Activated CD8-positive, alpha-beta memory T cell treated with anti-CD3 and anti-CD28 coated beads for 36 hours (primary cell): Measurements from ENCODE around the gene PGK1. TPM values are rescaled to one million over a fixed set of nuclear protein-coding genes. Genes with fewer than 3 reads are reported as not detected.
"Not testable (repeated sequence)": the region's sequence is repeated elsewhere in the genome, so short reads cannot be mapped to it uniquely, and the experiment has no call there.

Experiments
- CTCF ChIA-PET: fragments of 350-600 bp; sonication (Branson Sonifier 250); formaldehyde crosslinking; loops from one replicate; lab custom pipeline; 2021; ENCODE audit warnings: antibody characterized with exemption; lab: Charles Lee
- POLR2A ChIA-PET: fragments of 350-600 bp; sonication (Branson Sonifier 250); formaldehyde crosslinking; loops from one replicate; lab custom pipeline; 2021; ENCODE audit warnings: antibody characterized with exemption; lab: Charles Lee
- total RNA-seq, 2 experiments: library from RNA; stranded (reverse); gene quantifications; one replicate each; pipeline ENCODE4 v1.2.3, GENCODE V29; 2021

The PGK1 gene
- total RNA-seq, 2 experiments from 2014 or later: 1,080 to 1,092 TPM

GRCh38 chrX:78157373-78157772 is 53.3 kb downstream of the PGK1 start:
- POLR2A ChIA-PET: not testable (repeated sequence)

GRCh38 chrX:78157846-78158245 is 53.8 kb downstream of the PGK1 start:
- CTCF ChIA-PET, POLR2A ChIA-PET: not testable (repeated sequence)

More at GRCh38 chrX:78157373-78157772, 53.3 kb downstream of the PGK1 start:
- CTCF ChIA-PET: not testable (repeated sequence)

GRCh38 chrX:78160711-78161110 is 56.7 kb downstream of the PGK1 start:
- CTCF ChIA-PET, POLR2A ChIA-PET: not testable (repeated sequence)

- CTCF ChIA-PET, POLR2A ChIA-PET: not testable (repeated sequence)
Measured at GRCh38 chrX:78163175-78163574, 59.1 kb downstream of the PGK1 start.

- ChIA-PET CTCF (no interaction called here), POLR2A (no interaction called here)
Measured at GRCh38 chrX:78165425-78165824, 61.4 kb downstream of the PGK1 start.

GRCh38 chrX:78168065-78168464 is 64.0 kb downstream of the PGK1 start:
- POLR2A ChIA-PET: no interaction called here
- CTCF ChIA-PET: no interaction called here

Other genes starting within 250 kb of the PGK1 start
- 10 to 100 TPM; 42.3 to 44.5 TPM for gene MAGT1, start 208.8 kb upstream of the PGK1 start, total RNA-seq
- 100 to 1,000 TPM; 334 to 341 TPM for gene COX7B, start 204.8 kb upstream of the PGK1 start, total RNA-seq
- gene ATP7A, start 193.6 kb upstream of the PGK1 start, total RNA-seq: 1 to 10 TPM; 5.7 to 5.9 TPM
- 1 to 10 TPM in 1 of 2 experiments, under 1 TPM in 1; 0.40 to 1.5 TPM for gene PGAM4, start 134.6 kb upstream of the PGK1 start, total RNA-seq
- gene TAF9B, start 35.4 kb downstream of the PGK1 start, total RNA-seq: 10 to 100 TPM; 19.8 to 20.8 TPM
- under 1 TPM; 0.23 to 0.34 TPM for gene CYSLTR1, start 223.4 kb downstream of the PGK1 start, total RNA-seq